Peyer's patch (tissue), 4 donors: ENCODE measurements around the gene ATP6V1F. TPM values are rescaled to one million over a fixed set of nuclear protein-coding genes. Genes with fewer than 3 reads are reported as not detected.
A peak's percentile ranks its signal among the peaks of the same experiment; 100 is the strongest.

ENCODE experiments used
- DNase-seq, 3 donors: peaks; one replicate each; pipeline ENCODE4 v3.0.0-alpha.2; 2017 to 2019
- H3K27ac ChIP-seq, 4 donors: fragments of 200-600 bp; sonication (generic); one replicate each; pipeline ENCODE4 v1.5.1; 2016 to 2019
- H3K27me3 ChIP-seq, 2 donors: fragments of 200-600 bp; sonication (generic); one replicate each; pipeline ENCODE4 v1.5.1; 2019
- H3K36me3 ChIP-seq, 3 donors: fragments of 200-600 bp; sonication (generic); one replicate each; pipeline ENCODE4 v1.5.1; 2016 to 2019
- H3K4me1 ChIP-seq, 4 donors: fragments of 200-600 bp; sonication (generic); one replicate each; pipeline ENCODE4 v1.5.1; 2016 to 2019
- H3K4me3 ChIP-seq, 4 donors: fragments of 200-600 bp; sonication (generic); 1 replicate in 3 of 4; 2 replicates in 1 of 4; pipeline ENCODE4 v1.5.1; 2016 to 2019; ENCODE audit warnings: mild to moderate bottlenecking in 1 of 4
- H3K9me3 ChIP-seq, 4 donors: fragments of 200-600 bp; sonication (generic); one replicate each; pipeline ENCODE4 v1.5.1; 2016 to 2019; ENCODE audit warnings: mild to moderate bottlenecking in 1 of 4
- POLR2A ChIP-seq, 2 donors: fragments of 450-650 bp; IDR thresholded peaks; one replicate each; pipeline ENCODE4 v1.5.1; 2017; ENCODE audit warnings: antibody characterized with exemption in 2 of 2, mild to moderate bottlenecking in 2 of 2, moderate library complexity in 2 of 2
- total RNA-seq, 4 donors: library from RNA; depleted of rRNA; stranded (reverse); fragments of >200 nt; gene quantifications; one replicate each; pipeline ENCODE4 v1.1.0, GENCODE V29; 2016
- TF ChIP-seq, protein P1 (sequence below), 6 experiments: fragments of 450-650 bp in 4 of 6; fragments of 200-600 bp in 2 of 6; sonication (generic) in 1 of 6; IDR thresholded peaks; one replicate each; pipeline ENCODE4 v1.5.1; 2017 to 2019; ENCODE audit warnings: antibody characterized with exemption in 6 of 6, mild to moderate bottlenecking in 3 of 6, moderate library complexity in 1 of 6

The ATP6V1F gene
- total RNA-seq, 4 donors from 2014 or later = 71.3 to 88.3 (median 84.6) TPM

DNA sequence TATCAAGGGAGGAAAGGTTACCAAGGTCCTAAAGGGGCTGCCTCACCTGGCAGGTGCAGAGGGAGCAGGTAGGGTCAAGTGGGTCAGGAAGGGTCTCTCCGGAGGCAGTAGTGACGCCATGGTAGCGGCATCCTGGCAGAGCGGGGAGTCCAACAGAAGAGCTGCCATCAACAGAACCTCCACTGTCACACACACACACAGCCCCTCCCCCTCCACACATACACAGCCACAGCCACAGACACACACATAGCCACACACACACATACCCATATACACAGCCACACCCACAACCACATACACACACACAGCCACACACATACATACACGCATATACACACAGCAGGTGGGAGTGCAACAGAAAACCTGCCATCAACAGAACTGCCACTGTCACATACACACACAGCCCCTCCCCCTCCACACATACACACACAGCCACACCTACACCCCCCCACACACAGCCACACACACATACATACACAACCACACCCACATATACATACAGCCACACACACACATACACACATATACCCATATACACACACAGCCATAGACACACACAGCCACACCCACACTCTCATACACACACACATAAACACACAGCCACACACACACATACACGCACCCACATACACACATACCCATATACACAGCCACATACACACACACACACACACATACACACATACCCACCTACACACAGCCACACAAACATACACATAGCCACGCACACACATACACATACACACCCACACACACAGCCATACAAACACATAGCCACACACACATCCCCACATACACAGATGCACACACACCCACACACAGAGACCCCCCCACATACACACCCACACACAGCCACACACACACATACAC is 24.7 kb downstream of the ATP6V1F start:
- H3K27ac ChIP-seq = no peak overlapping the region
- TF ChIP-seq, protein P1, sequence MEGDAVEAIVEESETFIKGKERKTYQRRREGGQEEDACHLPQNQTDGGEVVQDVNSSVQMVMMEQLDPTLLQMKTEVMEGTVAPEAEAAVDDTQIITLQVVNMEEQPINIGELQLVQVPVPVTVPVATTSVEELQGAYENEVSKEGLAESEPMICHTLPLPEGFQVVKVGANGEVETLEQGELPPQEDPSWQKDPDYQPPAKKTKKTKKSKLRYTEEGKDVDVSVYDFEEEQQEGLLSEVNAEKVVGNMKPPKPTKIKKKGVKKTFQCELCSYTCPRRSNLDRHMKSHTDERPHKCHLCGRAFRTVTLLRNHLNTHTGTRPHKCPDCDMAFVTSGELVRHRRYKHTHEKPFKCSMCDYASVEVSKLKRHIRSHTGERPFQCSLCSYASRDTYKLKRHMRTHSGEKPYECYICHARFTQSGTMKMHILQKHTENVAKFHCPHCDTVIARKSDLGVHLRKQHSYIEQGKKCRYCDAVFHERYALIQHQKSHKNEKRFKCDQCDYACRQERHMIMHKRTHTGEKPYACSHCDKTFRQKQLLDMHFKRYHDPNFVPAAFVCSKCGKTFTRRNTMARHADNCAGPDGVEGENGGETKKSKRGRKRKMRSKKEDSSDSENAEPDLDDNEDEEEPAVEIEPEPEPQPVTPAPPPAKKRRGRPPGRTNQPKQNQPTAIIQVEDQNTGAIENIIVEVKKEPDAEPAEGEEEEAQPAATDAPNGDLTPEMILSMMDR (IDR thresholded peaks at IDR 0.05) = no peak
- TF ChIP-seq POLR2A (IDR thresholded peaks at IDR 0.05) = no peak
- no peak for DNase-seq
- peaks cover 0 to 13% of the 10 kb centered on the region in 2 donors for H3K27me3 ChIP-seq
- peaks cover 3 to 20% (median 5%) of the 10 kb centered on the region in 4 donors for H3K4me1 ChIP-seq
- no peaks in the 10 kb centered on the region for H3K36me3 ChIP-seq
- no peak overlapping the region for H3K4me3 ChIP-seq
- no peaks in the 10 kb centered on the region for H3K9me3 ChIP-seq

- peaks cover 0 to 13% of the 10 kb centered on the region in 2 donors for H3K27me3 ChIP-seq
- no peak for TF ChIP-seq POLR2A (IDR thresholded peaks at IDR 0.05)
- TF ChIP-seq, protein P1 (IDR thresholded peaks at IDR 0.05) = no peak
- H3K36me3 ChIP-seq = no peaks in the 10 kb centered on the region
- no peak overlapping the region for H3K4me3 ChIP-seq
- DNase-seq = no peak
- peaks cover 3 to 20% (median 5%) of the 10 kb centered on the region in 4 donors for H3K4me1 ChIP-seq
- no peak overlapping the region for H3K27ac ChIP-seq
- no peaks in the 10 kb centered on the region for H3K9me3 ChIP-seq
Observed at GRCh38 chr7:128888039-128888755, 25.5 kb downstream of the ATP6V1F start.

DNA sequence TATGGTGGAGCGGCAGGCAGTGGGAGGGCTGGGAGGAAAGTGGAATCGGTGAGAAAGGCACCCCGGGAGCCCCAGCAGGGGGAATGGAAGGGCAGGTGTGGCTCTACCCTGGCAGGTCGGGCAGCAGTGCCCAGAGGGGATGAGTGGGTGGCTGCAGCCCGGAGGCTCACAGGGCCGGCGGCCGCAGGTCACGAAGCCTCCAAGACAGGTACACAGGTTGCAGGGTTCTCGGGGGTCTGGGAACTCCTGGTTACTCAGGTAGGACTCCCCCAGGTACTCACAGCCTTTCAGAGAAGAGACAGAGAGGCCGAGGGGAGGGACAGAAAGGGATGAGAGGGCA is 26.1 kb downstream of the ATP6V1F start:
- TF ChIP-seq POLR2A (IDR thresholded peaks at IDR 0.05) = no peak
- TF ChIP-seq, protein P1 (IDR thresholded peaks at IDR 0.05) = no peak
- Histone ChIP-seq H3K36me3 (no peaks in the 10 kb centered on the region), H3K27me3 (peaks cover 0 to 13% of the 10 kb centered on the region in 2 donors), H3K9me3 (no peaks in the 10 kb centered on the region), H3K4me3 (no peak overlapping the region), H3K4me1 (peaks cover 3 to 20% (median 6%) of the 10 kb centered on the region in 4 donors), H3K27ac (no peak overlapping the region)
- peak in 1 of 3 donors; percentile 45 for DNase-seq

DNA sequence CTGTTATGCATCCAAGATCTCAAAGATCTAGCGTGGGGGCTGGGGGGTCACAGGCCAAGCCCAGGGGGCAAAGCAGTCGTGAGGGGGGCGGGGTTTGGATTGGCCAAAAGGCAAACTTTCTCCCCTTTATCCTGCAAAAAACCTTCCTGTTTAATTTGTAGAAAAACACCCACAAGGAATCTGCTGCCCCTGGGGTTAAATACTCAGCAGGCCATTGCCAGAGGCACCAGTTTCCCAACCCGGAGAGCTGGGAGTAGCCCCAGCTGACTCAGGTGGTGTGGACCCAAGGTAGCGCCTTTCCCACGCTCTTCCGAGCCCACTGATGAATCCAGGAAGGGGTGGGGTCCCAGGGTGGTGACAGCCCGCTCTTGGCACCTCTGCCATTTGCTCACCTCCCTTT is 26.5 kb downstream of the ATP6V1F start:
- TF ChIP-seq, protein P1 (IDR thresholded peaks at IDR 0.05) = no peak
- TF ChIP-seq POLR2A (IDR thresholded peaks at IDR 0.05) = no peak
- Histone ChIP-seq H3K36me3 (no peaks in the 10 kb centered on the region), H3K9me3 (no peaks in the 10 kb centered on the region), H3K27me3 (peaks cover 0 to 13% of the 10 kb centered on the region in 2 donors), H3K4me3 (no peak overlapping the region), H3K4me1 (peaks cover 3 to 17% (median 5%) of the 10 kb centered on the region in 4 donors), H3K27ac (no peak overlapping the region)
- DNase-seq = no peak

GRCh38 chr7:128890306-128891109 is 27.9 kb downstream of the ATP6V1F start:
- TF ChIP-seq, protein P1 (IDR thresholded peaks at IDR 0.05) = no peak
- peak; percentile 35 to 66 for TF ChIP-seq POLR2A (IDR thresholded peaks at IDR 0.05)
- Histone ChIP-seq H3K36me3 (no peaks in the 10 kb centered on the region), H3K4me1 (peaks cover 3 to 9% (median 5%) of the 10 kb centered on the region in 4 donors), H3K4me3 (peak overlapping the region; percentile 25 to 60 (median 44)), H3K27me3 (peaks cover 0 to 13% of the 10 kb centered on the region in 2 donors), H3K9me3 (no peaks in the 10 kb centered on the region), H3K27ac (peak overlapping the region in 1 of 4 donors; percentile 81)
- peak in 2 of 3 donors; percentile 78 to 80 for DNase-seq
